ENCODE results near the gene PCDHGC3.

Gene PCDHGC3

GRCh38 chr5:141485321-141486055 lies 9.7 kb downstream of the PCDHGC3 start:
- DNase-seq (ENCODE audit: low read depth), result no peak

GRCh38 chr5:141486091-141486490 lies 10.3 kb downstream of the PCDHGC3 start:
- DNase-seq (ENCODE audit: low read depth), result no peak

GRCh38 chr5:141487131-141487530 lies 11.4 kb downstream of the PCDHGC3 start:
- no peak for DNase-seq (ENCODE audit: low read depth)

GRCh38 chr5:141488591-141489561 lies 13.1 kb downstream of the PCDHGC3 start, which contains the start of gene PCDHGC5:
Gene PCDHGC5, plus strand, starts transcription at chr5:141489081. Its CDS starts 160 bp downstream, at chr5:141489241.
- DNase-seq (ENCODE audit: low read depth), result no peak

GRCh38 chr5:141489841-141490240 lies 14.1 kb downstream of the PCDHGC3 start:
- no peak for DNase-seq (ENCODE audit: low read depth)

- DNase-seq (ENCODE audit: low read depth), result no peak
Measured at GRCh38 chr5:141490271-141490670, 14.5 kb downstream of the PCDHGC3 start.

GRCh38 chr5:141490771-141491170 lies 15.0 kb downstream of the PCDHGC3 start:
- no peak for DNase-seq (ENCODE audit: low read depth)

- DNase-seq (ENCODE audit: low read depth), result no peak
Measured at GRCh38 chr5:141491323-141492167, 15.8 kb downstream of the PCDHGC3 start.

GRCh38 chr5:141492168-141492885 lies 16.6 kb downstream of the PCDHGC3 start:
- no peak for DNase-seq (ENCODE audit: low read depth)

- no peak for DNase-seq (ENCODE audit: low read depth)
Measured at GRCh38 chr5:141493500-141494422, 18.0 kb downstream of the PCDHGC3 start.

GRCh38 chr5:141494761-141495452 lies 19.1 kb downstream of the PCDHGC3 start:
- DNase-seq (ENCODE audit: low read depth), result no peak

GRCh38 chr5:141495453-141495811 lies 19.7 kb downstream of the PCDHGC3 start:
- no peak for DNase-seq (ENCODE audit: low read depth)

GRCh38 chr5:141496038-141496437 lies 20.3 kb downstream of the PCDHGC3 start:
- DNase-seq (ENCODE audit: low read depth), result no peak

- no peak for DNase-seq (ENCODE audit: low read depth)
Measured at GRCh38 chr5:141501761-141502160, 26.0 kb downstream of the PCDHGC3 start.

- DNase-seq (ENCODE audit: low read depth), result no peak
Measured at GRCh38 chr5:141503681-141504080, 27.9 kb downstream of the PCDHGC3 start.

- no peak for DNase-seq (ENCODE audit: low read depth)
Measured at GRCh38 chr5:141504216-141504615, 28.4 kb downstream of the PCDHGC3 start.

GRCh38 chr5:141506381-141507155 lies 30.8 kb downstream of the PCDHGC3 start:
- DNase-seq (ENCODE audit: low read depth), result no peak

GRCh38 chr5:141507387-141508091 lies 31.8 kb downstream of the PCDHGC3 start:
- DNase-seq (ENCODE audit: low read depth), result no peak

Data from stimulated activated CD8-positive, alpha-beta memory T cell treated with anti-CD3 and anti-CD28 coated beads, Interleukin-12 subunit alpha, Interleukin-12 subunit beta, amount 100 ng/mL, for 4 hours (primary cell).